Measurements from ENCODE around the gene C11orf24.
"Not testable (repeated sequence)": the region's sequence is repeated elsewhere in the genome, so short reads cannot be mapped to it uniquely, and the experiment has no call there.

C11orf24 gene

DNA sequence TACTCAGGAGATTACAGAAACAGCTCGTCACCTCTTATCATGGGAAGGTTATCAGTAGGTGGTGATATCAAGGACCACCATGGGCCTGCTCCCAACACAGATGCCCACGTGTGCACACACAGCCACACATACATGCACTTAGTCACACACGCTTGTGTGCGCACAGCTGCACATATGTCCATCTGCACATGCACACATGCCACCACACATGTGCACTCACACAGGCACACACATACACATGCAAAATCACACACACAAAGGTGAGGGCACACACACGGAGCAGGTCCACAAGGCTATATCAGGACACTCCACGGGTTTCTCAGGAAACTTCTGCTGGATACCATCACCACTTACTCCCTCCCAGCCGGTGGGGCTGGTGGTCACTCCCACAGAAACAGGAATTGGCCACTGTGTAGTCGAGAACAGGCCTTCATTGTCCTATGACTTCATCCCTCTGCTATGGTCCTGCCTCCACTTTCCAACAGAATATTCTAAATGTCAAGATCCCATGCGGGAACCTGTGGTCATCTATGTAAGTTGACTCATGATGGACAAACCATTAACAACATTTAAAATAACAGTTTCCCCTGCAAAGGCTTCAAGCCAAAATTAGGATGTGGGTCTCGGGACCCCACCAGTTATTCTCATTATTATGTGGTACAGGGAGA is 2.2 kb downstream of the C11orf24 start:
- DNase-seq = no peak

DNA sequence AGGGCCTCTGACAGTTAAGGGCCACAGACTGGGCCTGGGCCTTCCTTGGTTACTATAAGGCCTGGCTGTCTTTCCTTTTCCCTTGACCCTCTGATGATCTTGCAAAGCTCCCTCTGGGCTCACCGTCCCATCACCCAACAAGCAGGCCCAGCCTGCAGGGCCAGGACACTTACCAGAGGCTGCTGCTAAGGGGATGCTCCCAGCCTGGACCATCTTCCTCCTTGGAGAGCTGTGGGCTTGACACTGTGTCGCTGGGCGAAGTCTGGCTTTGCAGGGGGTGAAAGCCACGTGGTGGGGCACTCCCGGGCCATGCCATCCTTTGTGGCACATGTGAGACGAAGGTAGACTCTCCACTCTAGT is 3.9 kb downstream of the C11orf24 start:
- no peak for DNase-seq

DNA sequence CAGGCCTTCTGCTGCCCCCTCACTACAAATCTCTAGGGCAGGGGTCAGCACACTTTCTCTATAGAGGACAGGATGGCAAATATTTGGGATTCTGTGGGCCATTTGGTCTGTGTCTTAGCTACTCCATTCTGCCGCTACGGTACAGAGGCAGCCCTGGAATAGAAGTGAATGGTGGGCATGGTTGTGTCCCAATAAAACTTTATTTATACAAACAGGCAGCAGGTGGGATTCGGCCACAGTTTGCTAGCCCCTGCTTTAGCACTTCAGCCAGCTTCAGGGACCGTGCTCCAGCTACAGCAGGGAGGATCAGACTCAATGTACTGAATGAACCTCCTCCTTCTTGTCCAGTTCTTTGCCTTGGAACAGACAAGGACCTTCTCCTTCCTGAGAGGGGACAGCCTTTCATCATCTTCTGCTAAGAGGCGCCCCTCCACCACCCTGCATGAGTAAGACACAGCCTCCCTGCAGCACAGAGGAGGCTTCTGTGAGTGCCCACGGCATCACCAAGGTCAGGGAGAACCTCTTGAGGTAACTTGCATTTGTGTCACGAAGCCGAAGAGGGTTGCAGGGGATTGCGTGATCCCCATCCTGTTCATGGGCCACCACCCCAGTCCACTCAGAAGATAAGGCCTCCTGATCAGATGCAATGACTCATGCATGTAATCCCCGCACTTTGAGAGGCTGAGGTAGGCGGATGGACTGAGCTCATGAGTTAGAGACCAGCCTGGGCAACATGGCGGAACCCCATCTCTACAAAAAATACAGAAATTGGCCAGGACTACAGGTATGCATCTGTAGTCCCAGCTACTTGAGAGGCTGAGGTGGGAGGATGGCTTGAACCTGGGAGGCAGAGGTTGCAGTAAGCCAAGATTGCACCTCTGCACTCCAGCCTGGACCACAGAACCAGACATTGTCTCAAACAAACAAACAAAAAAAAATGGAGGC is 4.6 kb downstream of the C11orf24 start:
- no peak for DNase-seq

DNA sequence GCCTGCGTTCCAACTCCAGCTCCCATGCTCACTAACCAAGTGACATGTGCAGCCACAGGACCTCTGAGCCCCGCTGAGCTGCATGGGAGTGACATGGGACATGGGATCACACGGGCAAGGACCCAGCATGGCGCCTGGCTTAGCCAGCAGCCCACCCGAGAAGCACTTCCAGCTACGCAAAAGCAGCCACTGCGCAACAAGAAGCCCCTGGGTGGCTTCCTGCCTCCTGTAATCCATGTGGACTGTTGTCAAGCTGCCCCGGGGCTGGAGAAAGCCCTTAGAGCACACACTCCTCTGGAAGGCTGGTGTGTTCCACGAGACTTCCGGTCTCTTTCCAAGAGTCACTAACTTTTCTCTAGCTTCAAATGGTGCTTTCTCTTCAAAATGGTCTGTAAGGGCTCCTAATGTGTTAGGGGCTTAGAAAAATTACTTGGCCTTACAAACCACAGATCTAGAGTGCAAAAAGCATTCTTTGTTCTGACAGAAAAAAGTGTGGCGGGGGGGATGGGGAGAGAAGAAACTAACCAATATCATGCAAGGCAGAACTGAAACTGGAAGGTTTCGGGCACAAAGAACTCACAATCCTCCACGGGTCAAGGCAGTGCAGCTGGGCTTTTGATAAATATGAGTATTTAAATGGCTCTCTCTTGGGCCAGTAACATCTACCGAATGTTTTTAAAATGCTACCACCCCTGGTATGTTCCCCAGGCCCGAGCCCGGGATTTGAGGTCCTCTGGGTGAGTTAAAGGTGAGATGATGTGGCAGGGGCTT is 5.5 kb downstream of the C11orf24 start:
- no peak for DNase-seq

DNA sequence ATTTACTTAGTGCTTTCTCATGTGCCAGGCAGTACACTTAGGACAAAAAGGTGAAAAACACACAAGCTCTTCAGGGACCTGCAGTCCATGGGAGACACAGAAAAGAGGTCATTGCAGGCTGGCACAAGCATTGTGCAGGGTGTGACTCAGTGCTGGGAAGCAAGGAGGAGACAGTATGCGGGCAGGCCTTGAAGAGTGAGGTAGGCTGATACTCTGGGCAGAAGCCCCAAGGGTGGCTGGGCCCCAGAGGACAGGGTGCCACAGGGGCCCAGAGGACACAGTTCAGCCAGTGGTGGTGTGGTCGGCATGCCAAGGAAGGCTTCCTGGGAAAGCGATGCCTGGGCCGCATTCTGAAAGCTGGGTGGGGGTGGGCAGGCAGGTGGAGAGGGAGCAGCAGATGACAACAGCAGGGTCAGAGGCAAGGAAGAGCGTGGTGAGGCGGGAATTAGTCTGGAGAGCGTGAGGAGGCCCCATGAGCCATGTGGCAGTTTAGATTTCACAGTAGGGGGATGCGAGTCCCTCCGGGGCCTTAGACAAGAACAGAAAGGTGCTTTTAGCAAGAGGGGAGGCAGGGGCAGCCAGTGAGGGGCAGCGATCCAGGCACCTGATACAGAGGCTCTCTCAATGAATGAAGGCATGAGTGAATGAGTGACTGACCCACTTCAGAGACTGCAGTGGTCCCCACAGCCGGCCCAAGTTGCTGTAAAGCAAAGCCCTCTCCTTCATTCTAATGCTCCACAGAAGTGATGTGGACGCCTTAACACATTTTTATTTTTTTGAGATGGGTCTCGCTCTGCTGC is 6.8 kb downstream of the C11orf24 start:
- no peak for DNase-seq

DNA sequence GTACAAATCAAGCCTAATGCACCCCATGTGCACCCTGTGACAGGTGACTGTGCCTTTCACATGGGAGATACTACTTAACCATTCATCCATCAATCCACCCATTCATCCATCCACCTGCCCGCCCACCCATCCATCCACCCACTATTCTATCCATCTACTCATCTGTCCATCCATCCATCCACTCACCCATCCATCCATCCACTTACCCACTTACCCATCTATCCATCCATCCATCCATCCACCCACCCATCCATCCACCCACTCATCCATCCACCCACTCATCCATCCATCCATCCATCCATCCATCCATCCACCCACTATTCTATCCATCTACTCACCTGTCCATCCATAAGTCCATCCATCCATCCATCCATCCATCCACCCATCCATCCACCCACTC is 7.5 kb downstream of the C11orf24 start:
- no peak for DNase-seq

DNA sequence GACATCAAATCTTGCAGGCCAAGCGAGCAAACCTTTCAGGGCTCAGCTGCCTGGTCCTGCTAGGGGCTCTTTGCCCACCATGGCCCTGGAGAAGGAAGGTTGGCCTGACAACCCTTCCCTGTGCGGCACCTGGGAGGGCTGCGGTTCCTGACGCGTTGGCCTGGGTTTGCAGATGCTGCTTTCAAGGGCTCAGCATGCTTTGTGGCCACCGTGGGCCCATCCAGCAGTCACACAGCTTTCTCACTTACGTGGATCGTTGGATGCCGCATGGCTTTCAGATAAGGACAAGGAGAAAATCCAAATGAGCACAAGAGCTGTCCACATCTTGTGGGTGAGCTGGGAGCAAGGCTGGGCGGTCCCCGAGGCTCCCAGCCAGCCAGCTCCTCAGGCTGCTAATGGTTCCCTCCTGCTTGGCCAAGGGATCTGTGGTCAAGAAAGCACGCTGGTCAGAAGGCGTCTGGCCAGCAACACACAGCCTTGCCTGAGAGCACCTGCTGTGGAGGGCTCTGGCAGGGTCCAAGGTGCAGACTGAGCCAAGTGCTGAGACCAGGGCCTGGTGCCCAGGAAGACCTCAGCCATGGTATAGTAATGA is 8.2 kb downstream of the C11orf24 start:
- no peak for DNase-seq

DNA sequence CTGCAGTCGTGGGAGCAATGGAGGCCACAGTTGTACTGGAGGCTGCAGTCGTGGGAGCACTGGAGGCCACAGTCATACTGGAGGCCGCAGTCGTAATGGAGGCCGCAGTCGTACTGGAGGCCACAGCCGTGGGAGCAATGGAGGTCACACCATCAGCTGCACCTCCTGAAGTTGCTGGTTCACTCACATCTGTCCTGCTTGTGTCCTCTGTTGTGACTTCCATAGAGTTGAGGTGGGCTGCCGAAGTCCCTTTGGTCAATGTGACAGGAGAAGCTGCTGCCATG is 9.3 kb downstream of the C11orf24 start:
- no peak for DNase-seq

DNA sequence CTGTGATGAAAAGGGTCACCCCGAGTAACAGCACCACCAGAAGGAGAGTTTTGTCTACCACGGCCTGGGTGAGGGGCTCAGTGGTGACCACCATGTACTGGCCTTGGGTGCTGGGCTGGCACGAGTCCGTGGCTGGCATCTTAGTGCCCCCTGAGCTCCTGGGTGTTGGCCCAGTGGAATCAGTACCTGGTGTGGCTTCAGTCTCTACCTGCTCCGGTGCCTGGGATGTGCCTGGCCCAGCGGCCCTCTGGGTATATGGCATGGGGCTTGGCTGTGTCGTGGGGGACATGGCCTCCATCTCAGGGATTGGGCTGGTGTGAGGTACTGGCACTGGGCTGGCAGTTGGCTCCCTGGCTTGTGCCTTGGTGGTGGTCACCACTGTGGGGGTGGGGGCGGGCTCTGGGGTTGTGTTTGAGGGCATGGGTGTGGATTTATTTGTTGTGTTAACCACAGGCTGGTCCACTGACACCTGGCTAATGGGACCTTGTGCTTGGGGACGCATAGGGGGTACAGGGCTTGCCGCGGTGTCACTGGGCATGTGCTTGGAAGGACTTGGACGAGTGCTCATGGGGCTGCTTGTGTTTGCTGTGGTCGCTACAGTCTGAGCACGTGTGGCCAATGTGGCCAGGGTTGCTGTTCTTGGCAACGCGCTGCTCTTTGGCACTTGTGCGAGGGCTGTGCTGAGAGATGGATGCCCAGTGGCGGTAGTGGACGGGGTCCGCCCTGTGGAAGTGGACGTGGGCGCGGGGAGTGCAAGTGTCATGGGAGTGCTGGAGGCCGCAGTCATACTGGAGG is 9.8 kb downstream of the C11orf24 start:
- DNase-seq = no peak

DNA sequence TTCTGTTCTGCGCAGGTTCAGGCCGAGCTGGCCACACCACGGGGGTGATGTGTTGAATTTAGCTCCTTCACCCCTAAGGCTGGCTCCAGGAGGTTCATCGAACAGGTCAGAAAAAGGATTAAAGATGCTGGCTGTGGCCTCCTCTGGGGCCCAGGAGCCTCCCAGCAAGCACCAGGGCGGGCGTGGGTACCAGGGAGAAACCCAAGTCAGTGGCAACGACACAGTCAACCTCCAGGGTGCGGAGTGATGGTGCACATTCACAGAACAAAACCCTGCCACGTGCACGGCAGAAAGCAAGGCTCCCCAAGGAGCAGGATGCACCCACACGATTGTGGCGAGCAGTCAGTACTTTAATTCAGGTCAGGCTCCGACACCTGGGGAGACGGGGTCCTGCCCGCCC is 10.8 kb downstream of the C11orf24 start:
- no peak for DNase-seq

DNA sequence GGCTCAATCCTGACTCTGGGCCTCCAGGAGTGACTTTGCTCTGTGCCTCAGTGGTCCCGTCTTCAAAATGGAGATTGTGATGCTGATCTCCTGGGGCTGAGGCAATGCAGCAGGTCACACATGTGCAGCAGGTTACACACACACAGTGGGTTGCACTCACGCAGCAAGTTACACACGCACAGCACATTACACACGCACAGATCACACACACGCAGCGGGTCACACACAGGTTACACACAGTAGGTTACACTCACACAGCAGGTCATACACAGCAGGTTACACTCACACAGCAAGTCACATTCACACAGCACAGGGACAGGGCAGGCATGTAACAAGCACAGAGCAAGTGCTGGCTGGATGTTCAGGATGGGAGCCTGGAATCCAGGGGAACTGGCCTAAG is 11.3 kb downstream of the C11orf24 start:
- DNase-seq = no peak

DNA sequence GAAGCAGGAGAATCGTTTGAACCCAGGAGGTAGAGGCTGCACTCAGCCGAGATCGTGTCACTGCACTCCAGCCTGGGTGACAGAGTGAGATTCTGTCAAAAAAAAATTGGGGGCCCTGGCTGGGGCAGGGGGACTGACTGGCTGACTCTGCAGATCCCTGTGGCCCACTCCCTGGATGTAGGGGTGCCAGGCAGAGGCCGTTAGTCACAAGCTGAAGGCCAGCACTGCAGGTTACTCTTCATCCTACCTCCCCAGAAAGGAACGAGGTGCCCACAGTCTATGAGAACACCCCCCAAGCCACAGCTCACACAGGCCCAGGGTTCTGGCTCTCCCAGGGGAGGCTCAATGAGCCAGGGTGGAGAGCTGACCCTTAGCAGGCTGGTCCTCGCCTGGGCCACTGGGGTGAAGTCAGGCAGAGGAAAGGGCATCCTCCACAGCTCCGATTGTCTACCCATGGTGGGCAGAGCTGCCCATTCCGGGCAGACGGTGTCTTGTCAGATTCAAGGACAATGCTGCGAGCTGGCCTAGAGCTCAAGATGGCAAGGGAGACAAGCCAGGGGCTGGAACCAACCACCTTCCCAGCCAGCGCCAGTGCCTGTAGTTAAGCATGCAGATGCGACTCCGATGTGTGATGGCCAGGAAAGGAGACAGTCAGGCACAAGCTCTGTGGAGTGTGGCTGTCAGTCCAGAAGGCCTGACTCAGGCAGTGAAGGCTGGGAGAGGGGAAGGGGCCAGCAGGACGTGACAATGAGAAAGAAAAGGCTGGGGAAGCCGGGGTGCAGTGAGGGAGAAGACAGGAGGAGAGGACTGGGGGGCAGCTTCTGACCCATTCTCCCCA is 12.4 kb downstream of the C11orf24 start:
- DNase-seq = no peak

DNA sequence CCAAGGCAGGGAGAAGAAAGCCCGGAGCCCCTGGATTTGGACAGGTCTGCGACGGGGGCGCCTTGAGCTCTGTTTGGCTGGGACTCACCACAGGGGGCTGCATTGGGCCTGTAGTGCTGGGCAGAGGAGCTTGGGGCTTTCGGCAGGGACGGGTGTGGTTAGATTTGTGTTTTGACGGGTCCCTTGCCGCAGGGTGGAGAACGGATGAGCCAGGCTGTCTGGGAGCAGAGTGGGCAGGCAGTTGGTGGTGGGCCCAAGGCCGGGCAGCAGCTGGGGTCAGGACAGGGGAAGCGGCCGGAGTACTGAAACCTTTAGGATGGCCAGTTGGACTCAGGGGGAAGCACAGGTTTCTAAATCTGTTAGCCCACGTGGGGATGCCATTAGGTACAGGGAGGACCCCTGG is 13.4 kb downstream of the C11orf24 start:
- no peak for DNase-seq

DNA sequence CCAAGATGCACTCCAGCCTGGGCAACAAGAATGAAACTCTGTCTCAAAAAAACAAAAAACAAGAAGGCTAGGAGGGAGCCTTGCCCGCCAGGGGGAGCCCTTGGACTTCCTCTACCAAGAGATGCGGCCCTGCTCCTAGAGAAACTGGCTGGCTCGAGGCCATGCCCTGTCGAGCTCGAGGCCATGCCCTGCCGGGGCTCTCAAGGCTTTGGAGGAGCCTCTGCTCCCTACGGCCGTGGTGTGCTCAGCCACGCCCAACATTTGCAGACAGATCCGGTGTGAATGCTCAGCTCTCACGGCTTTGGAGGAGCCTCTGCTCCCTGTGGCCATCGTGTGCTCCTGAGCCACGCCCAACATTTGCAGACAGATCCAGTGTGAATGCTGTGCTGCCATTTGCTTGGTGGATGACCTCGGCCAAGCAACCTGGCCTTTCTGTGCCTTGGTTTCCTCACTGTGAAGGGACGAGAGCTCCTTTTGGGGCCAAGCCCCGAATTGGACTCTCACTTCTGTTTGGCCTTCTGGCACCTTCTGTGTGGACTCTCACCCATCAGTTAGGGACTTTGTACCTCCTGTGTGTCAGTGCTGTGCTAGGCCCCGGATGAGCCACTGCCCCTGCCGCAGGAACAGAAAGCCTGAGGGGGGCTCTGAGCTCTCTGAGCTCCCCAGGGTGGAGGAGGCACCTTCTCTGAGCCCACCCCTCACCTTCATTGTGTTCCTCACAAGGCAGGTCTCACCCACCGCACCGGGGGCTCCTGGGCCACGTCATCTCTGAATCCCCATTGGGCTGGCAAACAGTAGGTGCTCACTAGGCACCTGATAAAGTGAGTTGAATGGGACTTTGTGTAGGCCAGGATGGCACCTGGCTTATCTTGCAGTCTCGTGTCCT is 14.1 kb downstream of the C11orf24 start:
- peak; percentile 96 to 97 for DNase-seq

DNA sequence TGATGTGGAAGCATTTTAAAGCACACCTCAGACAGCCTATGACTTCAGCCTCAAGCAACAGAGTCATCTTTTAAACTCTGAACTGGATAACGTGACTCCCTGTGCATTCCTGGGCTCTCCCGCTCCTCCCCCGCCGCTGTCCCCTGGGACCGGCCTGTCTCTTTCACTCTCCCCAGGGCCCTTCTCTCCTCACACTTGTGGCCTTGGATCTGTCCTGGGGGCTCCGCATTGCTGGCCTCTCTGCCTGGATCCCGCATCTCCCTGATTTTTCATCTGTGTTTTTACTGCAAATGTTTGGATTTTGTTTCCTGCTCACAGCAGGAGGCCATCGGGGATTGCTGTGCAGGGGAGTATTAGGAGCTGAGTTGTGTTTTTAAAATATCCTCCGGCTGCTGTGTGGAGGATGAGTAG is 15.4 kb downstream of the C11orf24 start:
- no peak for DNase-seq

DNA sequence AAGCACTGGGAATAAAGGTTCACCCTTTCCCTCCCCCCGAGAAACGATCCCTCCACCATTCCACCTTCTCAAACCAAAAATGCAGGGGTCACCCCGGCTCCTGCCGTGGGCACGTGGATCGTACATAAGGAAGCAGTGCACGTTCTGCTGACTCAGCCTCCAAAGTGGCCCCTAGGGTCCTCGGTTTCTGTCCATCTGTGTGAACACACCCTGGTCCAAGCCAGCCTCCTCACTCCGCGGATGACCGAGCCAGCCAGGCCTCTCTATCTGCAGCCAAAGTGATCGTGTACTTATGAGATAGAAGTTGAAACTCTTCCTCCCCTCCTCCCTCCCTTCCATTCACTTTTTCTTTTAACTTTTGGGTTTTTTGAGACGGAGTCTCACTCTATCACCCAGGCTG is 16.2 kb downstream of the C11orf24 start:
- no peak for DNase-seq

DNA sequence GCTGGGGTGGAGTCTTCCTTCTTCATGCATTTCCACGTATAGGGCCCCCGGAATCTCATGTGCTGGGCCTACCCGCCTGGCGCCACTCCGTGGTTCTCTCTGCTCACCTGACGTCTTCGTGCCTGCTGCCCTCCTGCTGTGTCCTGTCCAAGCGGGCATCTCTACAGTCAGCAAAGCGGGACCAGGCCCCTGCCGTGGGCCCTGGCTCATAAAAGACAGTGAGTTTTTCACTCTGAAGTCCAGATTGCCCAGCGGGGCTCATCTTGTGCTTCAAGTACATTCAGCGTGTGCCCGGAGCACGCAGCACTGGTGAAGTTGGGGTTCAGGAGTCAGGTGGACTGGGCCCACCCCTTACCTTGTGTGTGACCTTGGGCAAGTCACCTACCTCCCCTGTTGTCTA is 17.4 kb downstream of the C11orf24 start:
- DNase-seq = no peak

DNA sequence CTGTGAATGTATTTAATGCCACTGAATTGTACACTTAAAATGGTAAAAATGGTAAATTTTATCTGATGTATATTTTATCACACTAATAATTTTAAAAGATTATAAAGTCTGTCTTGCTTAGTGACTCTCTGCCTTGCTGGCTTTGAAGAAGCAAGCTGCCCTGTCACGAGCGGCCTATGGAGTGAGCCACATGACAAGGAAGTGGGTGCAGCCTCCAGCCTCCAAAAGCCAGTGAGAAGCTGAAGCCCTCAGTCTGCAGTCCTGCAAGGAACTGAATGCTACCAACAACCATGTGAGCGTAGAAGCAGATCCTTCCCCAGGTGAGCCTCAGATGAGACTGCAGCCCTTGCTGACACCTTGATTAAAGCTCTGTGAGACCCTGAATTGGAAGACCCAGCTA is 20.0 kb downstream of the C11orf24 start:
- DNase-seq = no peak

DNA sequence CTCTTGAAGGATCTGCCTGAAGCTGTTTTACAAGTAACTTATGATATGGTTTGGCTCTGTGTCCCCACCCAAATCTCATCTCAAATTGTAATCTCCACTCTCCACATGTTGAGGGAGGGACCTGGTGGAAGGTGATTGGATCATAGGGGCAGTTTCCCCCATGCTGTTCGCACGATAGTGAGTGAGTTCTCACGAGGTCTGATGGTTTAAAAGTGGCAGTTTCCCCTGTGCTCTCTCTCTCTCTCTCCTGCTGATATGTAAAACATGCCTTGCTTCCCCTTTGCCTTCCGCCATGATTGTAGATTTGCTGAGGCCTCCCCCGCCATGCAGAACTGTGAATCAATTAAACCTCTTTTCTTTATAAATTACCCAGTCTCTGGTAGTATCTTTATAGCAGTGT is 26.9 kb downstream of the C11orf24 start:
- not testable (repeated sequence) for DNase-seq

DNA sequence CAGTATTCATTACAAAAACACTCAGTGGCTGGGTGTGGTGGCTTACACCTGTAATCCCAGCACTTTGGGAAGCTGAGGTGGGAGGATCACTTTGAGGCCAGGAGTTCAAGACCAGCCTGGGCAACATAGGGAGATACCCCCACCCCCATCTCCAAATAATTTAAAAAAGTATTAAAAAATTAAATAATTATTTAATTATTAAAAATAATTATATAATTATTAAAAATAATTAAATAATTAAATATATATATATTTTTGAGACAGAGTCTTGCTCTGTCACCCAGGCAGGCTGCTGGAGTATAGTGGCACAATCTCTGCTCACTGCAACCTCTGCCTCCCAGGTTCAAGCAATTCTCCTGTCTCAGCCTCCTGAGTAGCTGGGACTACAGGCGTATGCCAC is 27.9 kb downstream of the C11orf24 start:
- not testable (repeated sequence) for DNase-seq
